CD14-positive monocyte (primary cell): ENCODE results near the gene SH3BP4. TPM values are rescaled to one million over a fixed set of nuclear protein-coding genes. Genes with fewer than 3 reads are reported as not detected.

Source experiments
- DNase-seq, 3 donors: peaks; one replicate each; pipeline ENCODE4 v3.0.0-alpha.2; 2011 to 2022
- H2AFZ ChIP-seq: 2 replicates; pipeline ENCODE4 v1.6.0; 2012; ENCODE audit warnings: mild to moderate bottlenecking, low read depth, low read length, inconsistent platforms; ENCODE audit not compliant: insufficient read depth, poor library complexity, severe bottlenecking
- H3K27ac ChIP-seq, 2 donors: 1 replicate in 1 of 2; 2 replicates in 1 of 2; pipeline ENCODE4 v1.5.1; 2012 to 2013; ENCODE audit warnings: low read length in 2 of 2, control low read depth in 1 of 2, inconsistent platforms in 1 of 2, low read depth in 1 of 2, mild to moderate bottlenecking in 1 of 2
- H3K27me3 ChIP-seq, 2 donors: one replicate each; pipeline versions ENCODE4 v1.6.0 to v1.6.1; 2011 to 2013; ENCODE audit warnings: low read length in 2 of 2; ENCODE audit not compliant: control insufficient read depth in 2 of 2, insufficient read depth in 2 of 2
- H3K36me3 ChIP-seq, 2 donors: replicated peaks in 1 of 2; 1 replicate in 1 of 2; 2 replicates in 1 of 2; pipeline versions ENCODE4 v1.5.1 to v1.6.1; 2012 to 2013; ENCODE audit warnings: low read length in 2 of 2, control low read depth in 1 of 2, inconsistent platforms in 1 of 2, mild to moderate bottlenecking in 1 of 2; ENCODE audit not compliant: insufficient read depth in 2 of 2, control insufficient read depth in 1 of 2
- H3K4me1 ChIP-seq, 2 donors: 1 replicate in 1 of 2; 2 replicates in 1 of 2; pipeline versions ENCODE4 v1.5.1 to v1.6.1; 2012 to 2013; ENCODE audit warnings: low read length in 2 of 2, control low read depth in 1 of 2, inconsistent platforms in 1 of 2, mild to moderate bottlenecking in 1 of 2, moderate library complexity in 1 of 2; ENCODE audit not compliant: insufficient read depth in 2 of 2, control insufficient read depth in 1 of 2
- H3K4me2 ChIP-seq: replicated peaks from 2 replicates; pipeline ENCODE3; 2012; ENCODE audit warnings: low read length, moderate library complexity, mild to moderate bottlenecking; ENCODE audit not compliant: poor library complexity, severe bottlenecking; ENCODE audit errors: extremely low read depth
- H3K4me3 ChIP-seq, 3 experiments: fragments of 200-600 bp in 1 of 3; sonication (generic) in 1 of 3; replicated peaks in 1 of 3; 1 replicate in 2 of 3; 2 replicates in 1 of 3; pipeline ENCODE4 v1.5.1; 2011 to 2013; ENCODE audit warnings: low read length in 3 of 3, mild to moderate bottlenecking in 3 of 3, control low read depth in 2 of 3, low read depth in 2 of 3, inconsistent platforms in 1 of 3, moderate library complexity in 1 of 3
- H3K79me2 ChIP-seq: 2 replicates; pipeline ENCODE4 v1.6.0; 2012; ENCODE audit warnings: mild to moderate bottlenecking, control low read depth, inconsistent platforms, low read length, moderate library complexity; ENCODE audit not compliant: insufficient read depth
- H3K9ac ChIP-seq: 2 replicates; pipeline ENCODE4 v1.6.0; 2017; ENCODE audit warnings: low read length, mild to moderate bottlenecking; ENCODE audit not compliant: insufficient read depth, poor library complexity, severe bottlenecking
- H3K9me3 ChIP-seq, 2 donors: replicated peaks in 1 of 2; 1 replicate in 1 of 2; 2 replicates in 1 of 2; pipeline versions ENCODE4 v1.5.1 to v1.6.1; 2012 to 2013; ENCODE audit warnings: low read length in 2 of 2, control low read depth in 1 of 2; ENCODE audit not compliant: control insufficient read depth in 1 of 2, insufficient read depth in 1 of 2
- H4K20me1 ChIP-seq: 2 replicates; pipeline ENCODE4 v1.6.0; 2012; ENCODE audit warnings: mild to moderate bottlenecking, low read length, control low read depth, moderate library complexity; ENCODE audit not compliant: insufficient read depth
- H3K27ac Mint-ChIP-seq, 7 donors: one replicate each; pipeline ENCODE4 v1.8.0; 2020; ENCODE audit warnings: mild to moderate bottlenecking in 7 of 7, mixed read lengths in 7 of 7, moderate library complexity in 6 of 7, inconsistent platforms in 2 of 7
- H3K27me3 Mint-ChIP-seq, 3 donors: one replicate each; pipeline ENCODE4 v1.8.0; 2021 to 2022; ENCODE audit warnings: low read depth in 3 of 3, mild to moderate bottlenecking in 3 of 3, mixed read lengths in 3 of 3, moderate library complexity in 3 of 3, inconsistent platforms in 1 of 3
- H3K36me3 Mint-ChIP-seq, 2 donors: one replicate each; pipeline ENCODE4 v1.8.0; 2020; ENCODE audit warnings: mixed read lengths in 2 of 2, inconsistent platforms in 1 of 2, mild to moderate bottlenecking in 1 of 2
- H3K4me1 Mint-ChIP-seq: one replicate; pipeline ENCODE4 v1.8.0; 2020; ENCODE audit warnings: mild to moderate bottlenecking, mixed read lengths
- H3K4me3 Mint-ChIP-seq, 2 donors: one replicate each; pipeline ENCODE4 v1.8.0; 2020; ENCODE audit warnings: mild to moderate bottlenecking in 2 of 2, mixed read lengths in 2 of 2, moderate library complexity in 1 of 2
- H3K9me3 Mint-ChIP-seq, 7 donors: one replicate each; pipeline ENCODE4 v1.8.0; 2020 to 2022; ENCODE audit warnings: mixed read lengths in 7 of 7, mild to moderate bottlenecking in 6 of 7, moderate library complexity in 6 of 7, inconsistent platforms in 2 of 7
- CTCF ChIP-seq: fragments of 200-600 bp; IDR thresholded peaks from one replicate; pipeline ENCODE4 v1.8.0; 2022; ENCODE audit warnings: antibody characterized with exemption, mild to moderate bottlenecking
- WGBS: methylation state at CpG from one replicate; pipeline ENCODE4 v1.1.5; 2013; ENCODE audit warnings: missing lambda C conversion rate; ENCODE audit not compliant: insufficient coverage; 5-methylcytosine and 5-hydroxymethylcytosine counted together
- intact Hi-C, 2 donors: fragments of 100-400 bp; cut with micrococcal nuclease; formaldehyde crosslinking; loops; one replicate each; pipeline versions ENCODE4 v1.15.0 to v1.15.1; 2023
- polyA plus RNA-seq, 3 donors: library from polyadenylated mRNA; depleted of rRNA in 1 of 3; unstranded in 2 of 3; stranded (reverse) in 1 of 3; fragments of 300-500 nt in 2 of 3; fragments of >200 nt in 1 of 3; fragmentation: Illumina TruSeq in 2 of 3; gene quantifications; 1 replicate in 2 of 3; 2 replicates in 1 of 3; pipeline ENCODE4 v1.2.3, GENCODE V29; 2012 to 2021

The SH3BP4 gene
- polyA plus RNA-seq, 3 donors = 0.66 to 1.6 (median 1.3) TPM

DNA sequence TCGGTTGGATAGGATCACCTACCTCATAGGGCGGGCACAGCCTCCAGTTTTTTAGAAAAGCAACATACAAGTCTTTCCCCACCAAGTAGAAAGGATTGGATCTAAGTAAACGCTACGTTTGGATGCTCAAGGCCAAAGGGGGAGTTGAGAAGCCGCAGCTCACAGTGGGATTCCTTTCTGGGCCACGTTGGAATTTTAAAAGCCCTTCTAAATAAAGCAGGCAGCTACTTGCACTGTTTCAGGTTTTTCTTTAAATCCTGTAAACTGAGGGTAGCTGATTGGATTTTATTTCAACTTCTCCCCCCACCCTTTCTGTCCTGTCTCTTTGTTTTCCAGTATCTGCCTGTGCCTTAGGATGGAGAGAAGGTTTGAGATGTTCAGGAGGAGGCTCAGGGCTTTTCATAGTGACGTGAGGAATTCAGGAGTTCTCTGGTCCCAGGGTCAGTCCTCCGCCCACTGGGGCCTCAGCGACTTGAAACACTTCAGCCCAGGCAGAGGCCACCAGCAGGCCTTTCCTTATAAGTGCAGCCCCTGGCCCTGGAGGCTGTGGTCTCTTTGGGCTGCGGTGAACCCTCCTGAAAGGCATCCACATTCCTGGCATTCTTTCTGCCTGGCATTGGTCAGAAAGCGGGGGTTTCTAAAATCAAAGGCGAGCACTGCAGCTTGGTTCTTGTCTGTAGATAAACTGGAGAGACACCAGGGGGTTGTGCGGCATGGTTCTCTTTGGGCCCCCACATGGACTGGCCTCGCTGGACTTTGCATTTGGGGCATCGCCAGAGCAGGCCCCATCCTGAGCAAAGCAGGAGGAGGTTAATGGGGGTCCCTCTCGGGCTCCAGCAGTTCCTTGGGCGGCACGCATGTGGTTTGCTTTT, 44.5 kb downstream of the SH3BP4 start:
- Histone ChIP-seq H3K4me2 (no peak overlapping the region), H3K79me2 (no peaks in the 10 kb centered on the region)

GRCh38 chr2:234996941-234997270, 45.1 kb downstream of the SH3BP4 start:
- H3K27me3 ChIP-seq = no peaks in the 10 kb centered on the region
- H3K4me1 ChIP-seq = peaks cover 43 to 45% of the 10 kb centered on the region in 2 donors
- H3K9ac ChIP-seq = no peak overlapping the region
- no peak overlapping the region for H3K27ac Mint-ChIP-seq
- H3K79me2 ChIP-seq = no peaks in the 10 kb centered on the region
- H3K9me3 ChIP-seq = no peaks in the 10 kb centered on the region
- H3K36me3 ChIP-seq = no peaks in the 10 kb centered on the region
- intact Hi-C loops = no loop called here
- H4K20me1 ChIP-seq = no peaks in the 10 kb centered on the region
- 90% methylated on average over 3 of the region's 13 CpGs for WGBS
- peaks cover 6 to 17% (median 12%) of the 10 kb centered on the region in 3 donors for H3K27me3 Mint-ChIP-seq
- no peak overlapping the region for H3K4me2 ChIP-seq
- TF ChIP-seq CTCF = no peak
- peaks cover 5 to 6% of the 10 kb centered on the region in 2 donors for H3K36me3 Mint-ChIP-seq
- H3K4me1 Mint-ChIP-seq = peaks cover 53% of the 10 kb centered on the region
- H3K9me3 Mint-ChIP-seq = peaks cover 0 to 4% (median 0%) of the 10 kb centered on the region in 7 donors
- H2AFZ ChIP-seq = no peak overlapping the region
- no peak for DNase-seq
- no peak overlapping the region for H3K4me3 Mint-ChIP-seq
- no peak overlapping the region for H3K27ac ChIP-seq
- H3K4me3 ChIP-seq = no peak overlapping the region

More for the DNA sequence above, 44.5 kb downstream of the SH3BP4 start:
- no peak for TF ChIP-seq CTCF
- no peaks in the 10 kb centered on the region for H3K9me3 Mint-ChIP-seq
- no peak overlapping the region for H3K4me3 ChIP-seq
- no peak for DNase-seq
- peaks cover 55% of the 10 kb centered on the region for H3K4me1 Mint-ChIP-seq
- no peak overlapping the region for H3K9ac ChIP-seq
- no peak overlapping the region for H2AFZ ChIP-seq
- peaks cover 5 to 6% of the 10 kb centered on the region in 2 donors for H3K36me3 Mint-ChIP-seq
- H3K4me1 ChIP-seq = peaks cover 43 to 45% of the 10 kb centered on the region in 2 donors
- H3K9me3 ChIP-seq = no peaks in the 10 kb centered on the region
- no peaks in the 10 kb centered on the region for H3K27me3 ChIP-seq
- no peak overlapping the region for H3K4me3 Mint-ChIP-seq
- no peak overlapping the region for H3K27ac ChIP-seq
- intact Hi-C loops = no loop called here
- H4K20me1 ChIP-seq = no peaks in the 10 kb centered on the region
- no peak overlapping the region for H3K27ac Mint-ChIP-seq
- H3K36me3 ChIP-seq = no peaks in the 10 kb centered on the region
- peaks cover 6 to 17% (median 13%) of the 10 kb centered on the region in 3 donors for H3K27me3 Mint-ChIP-seq
- 98% methylated on average over 10 of the region's 18 CpGs for WGBS
